ENCODE data around the gene RPL14.

Gene RPL14

DNA sequence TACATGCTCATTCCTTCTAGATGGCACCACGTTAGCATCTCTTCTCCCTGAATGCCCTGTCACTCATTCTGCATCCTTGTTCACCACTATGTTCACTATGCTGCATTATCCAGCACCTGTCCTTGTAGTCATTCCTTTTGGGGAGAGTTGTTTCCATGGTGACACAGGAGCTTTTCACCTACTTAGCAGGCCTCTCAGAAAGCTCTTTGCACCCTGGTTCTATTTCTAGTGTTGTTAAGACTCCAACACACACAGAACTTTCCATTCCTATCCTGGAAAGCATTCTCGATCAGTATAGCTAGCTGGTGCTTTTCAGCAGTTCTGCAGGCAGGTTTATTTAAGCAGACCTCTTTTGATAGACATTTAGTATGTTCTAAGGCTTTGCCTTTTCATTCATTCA is 6.7 kb upstream of the RPL14 start:
- no peak for TF ChIP-seq CTCF (IDR thresholded peaks at IDR 0.05)
- peaks cover 17% of the 10 kb centered on the region in 2 experiments for H3K4me1 ChIP-seq (ENCODE audit: control insufficient read depth in 1 of 2, insufficient read depth in 1 of 2, low read depth in 1 of 2, low read length in 1 of 2)
- peaks cover 5% of the 10 kb centered on the region for H3K36me3 ChIP-seq
- no peaks in the 10 kb centered on the region for H3K9me3 ChIP-seq
- H3K4me3 ChIP-seq (ENCODE audit: low read depth in 1 of 2, low read length in 1 of 2), result no peak overlapping the region
- H3K27me3 ChIP-seq, result peaks cover 2% of the 10 kb centered on the region
- H3K27ac ChIP-seq, result no peak overlapping the region

DNA sequence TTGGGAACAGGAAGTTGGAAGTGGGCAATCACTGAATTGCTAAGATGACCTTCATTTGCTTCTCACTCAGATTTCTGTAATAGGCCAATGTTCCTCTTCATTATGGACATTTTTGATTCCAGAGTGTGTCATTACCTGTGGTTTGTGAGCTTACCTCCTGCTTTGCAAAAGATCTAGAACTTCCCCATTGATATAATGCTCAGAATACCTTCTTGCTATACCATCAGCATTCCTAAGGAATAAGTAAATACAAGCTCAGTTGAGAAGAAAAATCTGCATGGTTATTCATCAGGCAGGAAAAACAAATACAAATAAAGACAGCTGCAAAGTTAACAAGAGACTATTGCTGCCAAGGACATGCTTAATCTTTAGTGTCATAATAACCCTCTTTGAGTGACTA is 5.6 kb upstream of the RPL14 start:
- no peaks in the 10 kb centered on the region for H3K9me3 ChIP-seq
- H3K27ac ChIP-seq, result peak overlapping the region; percentile 89
- TF ChIP-seq CTCF (IDR thresholded peaks at IDR 0.05), result no peak
- no peaks in the 10 kb centered on the region for H3K36me3 ChIP-seq
- peaks cover 22% of the 10 kb centered on the region in 2 experiments for H3K4me1 ChIP-seq (ENCODE audit: control insufficient read depth in 1 of 2, insufficient read depth in 1 of 2, low read depth in 1 of 2, low read length in 1 of 2)
- no peak overlapping the region for H3K4me3 ChIP-seq (ENCODE audit: low read depth in 1 of 2, low read length in 1 of 2)
- H3K27me3 ChIP-seq, result peaks cover 6% of the 10 kb centered on the region

GRCh38 chr3:40452057-40452456 is 5.1 kb upstream of the RPL14 start:
- Histone ChIP-seq H3K9me3 (no peaks in the 10 kb centered on the region), H3K4me1 (ENCODE audit: control insufficient read depth in 1 of 2, insufficient read depth in 1 of 2, low read depth in 1 of 2, low read length in 1 of 2) (peaks cover 26% of the 10 kb centered on the region in 2 experiments), H3K27ac (peak overlapping the region; percentile 89), H3K36me3 (no peaks in the 10 kb centered on the region), H3K4me3 (ENCODE audit: low read depth in 1 of 2, low read length in 1 of 2) (peak overlapping the region; percentile 77 to 87), H3K27me3 (peaks cover 6% of the 10 kb centered on the region)
- no peak for TF ChIP-seq CTCF (IDR thresholded peaks at IDR 0.05)

GRCh38 chr3:40452562-40452875 is 4.6 kb upstream of the RPL14 start:
- H3K4me3 ChIP-seq (ENCODE audit: low read depth in 1 of 2, low read length in 1 of 2), result peak overlapping the region; percentile 77 to 87

GRCh38 chr3:40452876-40453730 is 4.0 kb upstream of the RPL14 start:
- peak; percentile 34 for TF ChIP-seq CTCF (IDR thresholded peaks at IDR 0.05)
- no peaks in the 10 kb centered on the region for H3K9me3 ChIP-seq
- peaks cover 33 to 35% of the 10 kb centered on the region in 2 experiments for H3K4me1 ChIP-seq (ENCODE audit: control insufficient read depth in 1 of 2, insufficient read depth in 1 of 2, low read depth in 1 of 2, low read length in 1 of 2)
- peak overlapping the region; percentile 77 to 87 for H3K4me3 ChIP-seq (ENCODE audit: low read depth in 1 of 2, low read length in 1 of 2)
- peak overlapping the region; percentile 89 for H3K27ac ChIP-seq
- no peaks in the 10 kb centered on the region for H3K36me3 ChIP-seq
- H3K27me3 ChIP-seq, result peaks cover 6% of the 10 kb centered on the region

More at GRCh38 chr3:40452562-40452875, 4.6 kb upstream of the RPL14 start:
- peak overlapping the region; percentile 89 for H3K27ac ChIP-seq
- H3K27me3 ChIP-seq, result peaks cover 6% of the 10 kb centered on the region
- no peaks in the 10 kb centered on the region for H3K9me3 ChIP-seq
- H3K4me1 ChIP-seq (ENCODE audit: control insufficient read depth in 1 of 2, insufficient read depth in 1 of 2, low read depth in 1 of 2, low read length in 1 of 2), result peaks cover 27 to 29% of the 10 kb centered on the region in 2 experiments
- no peak for TF ChIP-seq CTCF (IDR thresholded peaks at IDR 0.05)
- H3K36me3 ChIP-seq, result no peaks in the 10 kb centered on the region

All from neutrophil (primary cell).